ENCODE results near the gene GPX6.
"Not testable (repeated sequence)": the region's sequence is repeated elsewhere in the genome, so short reads cannot be mapped to it uniquely, and the experiment has no call there.

GPX6 gene

DNA sequence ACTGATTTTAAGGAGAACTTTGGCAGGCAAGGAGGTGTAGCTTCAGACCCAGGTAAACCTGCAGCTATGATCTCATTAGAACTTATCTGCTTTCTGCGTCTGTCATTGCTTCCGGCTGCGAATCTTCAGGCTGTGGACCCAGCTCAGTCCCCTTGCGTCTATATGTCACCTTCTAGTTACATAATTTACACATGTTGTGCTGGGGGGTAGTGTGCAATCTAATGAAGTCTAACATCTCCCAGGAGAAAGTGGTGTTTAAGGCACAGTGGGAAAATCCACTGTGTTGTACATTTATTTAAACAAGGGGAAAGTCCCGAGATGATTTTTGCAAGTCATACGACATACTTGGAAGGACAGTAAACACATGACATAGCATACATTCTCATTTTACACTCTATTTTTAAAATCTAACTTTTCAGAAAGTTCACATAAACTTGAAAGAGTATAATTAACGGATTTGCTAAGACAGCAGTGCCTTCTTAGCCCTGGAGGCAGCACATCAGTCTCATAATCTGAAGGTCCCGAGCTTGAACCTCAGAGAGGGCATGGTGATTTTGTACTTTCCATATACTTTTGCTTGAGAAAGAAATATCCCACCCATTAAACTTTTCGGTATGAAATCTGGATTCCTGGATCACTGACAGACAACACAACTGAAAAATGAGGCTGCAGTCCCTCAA, 35.2 kb downstream of the GPX6 start:
- no peak overlapping the region for H3K9ac ChIP-seq (ENCODE audit: low read length in 2 of 2)
- H3K27ac ChIP-seq (ENCODE audit: low read length), result no peak overlapping the region
- H3K4me1 ChIP-seq (ENCODE audit: control insufficient read depth, insufficient read depth, low read length), result no peaks in the 10 kb centered on the region
- no peak overlapping the region for H3K4me3 ChIP-seq (ENCODE audit: low read length in 2 of 2)
- H3K27me3 ChIP-seq (ENCODE audit: control insufficient read depth in 1 of 2, insufficient read depth in 2 of 2, low read length in 2 of 2), result peaks cover 7 to 12% of the 10 kb centered on the region in 2 donors
- no peaks in the 10 kb centered on the region for H3K36me3 ChIP-seq (ENCODE audit: control insufficient read depth in 2 of 2, insufficient read depth in 2 of 2, low read length in 2 of 2)
- H3K9me3 ChIP-seq (ENCODE audit: control insufficient read depth in 2 of 2, low read length in 2 of 2), result no peaks in the 10 kb centered on the region

DNA sequence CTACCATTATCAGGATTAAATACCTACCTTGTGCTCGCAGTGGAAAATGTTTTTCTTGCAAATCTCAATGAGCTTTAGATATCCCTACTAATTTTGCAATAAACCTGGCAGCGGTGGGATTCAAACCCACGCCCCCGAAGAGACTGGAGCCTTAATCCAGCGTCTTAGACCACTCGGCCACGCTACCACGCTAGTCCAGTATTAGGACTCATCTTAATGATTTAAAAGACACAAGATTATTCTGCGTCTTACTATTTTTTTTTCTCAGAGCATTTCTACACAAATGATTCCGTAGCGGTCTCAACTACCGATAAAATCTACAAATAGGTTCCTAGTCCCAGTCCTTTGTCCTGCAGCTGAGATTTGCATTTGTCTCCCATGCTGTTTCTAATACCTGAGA, 37.1 kb downstream of the GPX6 start:
- Histone ChIP-seq H3K36me3 (ENCODE audit: control insufficient read depth in 2 of 2, insufficient read depth in 2 of 2, low read length in 2 of 2) (no peaks in the 10 kb centered on the region), H3K27me3 (ENCODE audit: control insufficient read depth in 1 of 2, insufficient read depth in 2 of 2, low read length in 2 of 2) (peaks cover 7 to 9% of the 10 kb centered on the region in 2 donors), H3K9me3 (ENCODE audit: control insufficient read depth in 2 of 2, low read length in 2 of 2) (no peaks in the 10 kb centered on the region), H3K4me1 (ENCODE audit: control insufficient read depth, insufficient read depth, low read length) (no peaks in the 10 kb centered on the region), H3K27ac (ENCODE audit: low read length) (no peak overlapping the region), H3K4me3 (ENCODE audit: low read length in 2 of 2) (no peak overlapping the region), H3K9ac (ENCODE audit: low read length in 2 of 2) (no peak overlapping the region)

DNA sequence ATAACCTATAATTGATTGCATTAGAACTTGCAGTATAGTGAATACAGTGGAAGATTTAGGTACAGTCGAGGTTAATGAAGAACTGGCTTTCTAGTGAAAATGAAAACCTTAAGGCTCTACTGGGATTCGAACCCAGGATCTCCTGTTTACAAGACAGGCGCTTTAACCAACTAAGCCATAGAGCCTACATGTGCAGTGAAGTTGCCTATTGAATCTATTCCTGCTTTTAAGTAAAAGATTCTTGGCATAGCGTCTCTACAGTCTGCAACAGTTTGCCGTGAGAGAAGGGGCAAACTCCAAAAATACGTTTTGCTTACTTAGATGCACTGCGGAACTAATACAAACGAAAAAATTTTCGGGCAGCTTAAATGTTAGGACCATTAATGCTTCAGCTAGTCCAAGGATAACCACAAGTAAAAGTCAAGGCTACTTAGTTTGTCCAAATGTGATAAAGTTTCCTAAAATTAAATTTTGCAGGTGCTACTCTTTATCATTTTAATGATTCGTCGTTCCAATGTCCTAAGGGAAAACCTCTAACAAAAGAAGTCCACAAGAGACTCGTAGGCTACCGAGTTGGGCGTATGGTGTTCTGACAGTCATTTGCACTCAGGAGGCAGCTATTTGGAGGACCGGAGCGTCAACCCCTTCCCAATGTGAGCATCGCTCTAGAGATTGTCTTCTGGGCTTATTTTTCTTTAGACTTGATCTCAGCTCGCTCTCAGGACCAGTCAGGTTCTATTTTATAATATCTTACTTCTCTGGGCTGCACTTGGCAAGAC, 41.0 kb downstream of the GPX6 start:
- H3K4me3 ChIP-seq (ENCODE audit: low read length in 2 of 2), result no peak overlapping the region
- no peak overlapping the region for H3K9ac ChIP-seq (ENCODE audit: low read length in 2 of 2)
- no peaks in the 10 kb centered on the region for H3K36me3 ChIP-seq (ENCODE audit: control insufficient read depth in 2 of 2, insufficient read depth in 2 of 2, low read length in 2 of 2)
- H3K27me3 ChIP-seq (ENCODE audit: control insufficient read depth in 1 of 2, insufficient read depth in 2 of 2, low read length in 2 of 2), result peaks cover 7 to 9% of the 10 kb centered on the region in 2 donors
- H3K9me3 ChIP-seq (ENCODE audit: control insufficient read depth in 2 of 2, low read length in 2 of 2), result no peaks in the 10 kb centered on the region
- no peaks in the 10 kb centered on the region for H3K4me1 ChIP-seq (ENCODE audit: control insufficient read depth, insufficient read depth, low read length)
- H3K27ac ChIP-seq (ENCODE audit: low read length), result no peak overlapping the region

- not testable (repeated sequence) for H3K27ac ChIP-seq (ENCODE audit: low read length); H3K27me3 ChIP-seq (ENCODE audit: control insufficient read depth in 1 of 2, insufficient read depth in 2 of 2, low read length in 2 of 2); H3K9me3 ChIP-seq (ENCODE audit: control insufficient read depth in 2 of 2, low read length in 2 of 2); H3K9ac ChIP-seq (ENCODE audit: low read length in 2 of 2); H3K4me3 ChIP-seq (ENCODE audit: low read length in 2 of 2); H3K36me3 ChIP-seq (ENCODE audit: control insufficient read depth in 2 of 2, insufficient read depth in 2 of 2, low read length in 2 of 2); H3K4me1 ChIP-seq (ENCODE audit: control insufficient read depth, insufficient read depth, low read length)
Measured at GRCh38 chr6:28469153-28469745, 46.3 kb downstream of the GPX6 start.

GRCh38 chr6:28468056-28468455, 47.5 kb downstream of the GPX6 start:
- Histone ChIP-seq H3K4me1 (ENCODE audit: control insufficient read depth, insufficient read depth, low read length) (no peaks in the 10 kb centered on the region), H3K36me3 (ENCODE audit: control insufficient read depth in 2 of 2, insufficient read depth in 2 of 2, low read length in 2 of 2) (no peaks in the 10 kb centered on the region), H3K9ac (ENCODE audit: low read length in 2 of 2) (no peak overlapping the region), H3K4me3 (ENCODE audit: low read length in 2 of 2) (no peak overlapping the region), H3K27me3 (ENCODE audit: control insufficient read depth in 1 of 2, insufficient read depth in 2 of 2, low read length in 2 of 2) (no peaks in the 10 kb centered on the region), H3K27ac (ENCODE audit: low read length) (no peak overlapping the region), H3K9me3 (ENCODE audit: control insufficient read depth in 2 of 2, low read length in 2 of 2) (peaks cover 3 to 4% of the 10 kb centered on the region in 2 donors)

DNA sequence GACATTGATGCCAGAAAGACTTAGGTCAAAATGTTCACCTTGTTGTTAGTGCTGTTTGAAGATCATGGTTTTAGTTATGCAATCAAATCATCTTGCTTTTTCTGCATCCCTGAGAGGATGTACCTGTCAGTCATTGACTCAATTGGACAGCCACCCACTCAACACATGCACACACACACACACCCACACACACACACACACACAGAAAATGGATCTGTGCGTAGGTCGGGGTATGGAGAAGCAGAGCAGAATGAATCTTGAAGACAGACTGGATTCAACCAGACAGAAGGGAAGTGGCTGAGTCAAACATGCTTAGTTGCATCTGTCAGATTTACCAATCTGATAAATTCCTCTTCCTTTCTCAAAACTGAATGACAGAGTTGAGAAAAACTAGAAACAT, 53.2 kb downstream of the GPX6 start:
- Histone ChIP-seq H3K9ac (ENCODE audit: low read length in 2 of 2) (no peak overlapping the region), H3K36me3 (ENCODE audit: control insufficient read depth in 2 of 2, insufficient read depth in 2 of 2, low read length in 2 of 2) (no peaks in the 10 kb centered on the region), H3K27ac (ENCODE audit: low read length) (no peak overlapping the region), H3K4me3 (ENCODE audit: low read length in 2 of 2) (no peak overlapping the region), H3K4me1 (ENCODE audit: control insufficient read depth, insufficient read depth, low read length) (no peaks in the 10 kb centered on the region), H3K27me3 (ENCODE audit: control insufficient read depth in 1 of 2, insufficient read depth in 2 of 2, low read length in 2 of 2) (peaks cover 2 to 8% of the 10 kb centered on the region in 2 donors), H3K9me3 (ENCODE audit: control insufficient read depth in 2 of 2, low read length in 2 of 2) (no peaks in the 10 kb centered on the region)

DNA sequence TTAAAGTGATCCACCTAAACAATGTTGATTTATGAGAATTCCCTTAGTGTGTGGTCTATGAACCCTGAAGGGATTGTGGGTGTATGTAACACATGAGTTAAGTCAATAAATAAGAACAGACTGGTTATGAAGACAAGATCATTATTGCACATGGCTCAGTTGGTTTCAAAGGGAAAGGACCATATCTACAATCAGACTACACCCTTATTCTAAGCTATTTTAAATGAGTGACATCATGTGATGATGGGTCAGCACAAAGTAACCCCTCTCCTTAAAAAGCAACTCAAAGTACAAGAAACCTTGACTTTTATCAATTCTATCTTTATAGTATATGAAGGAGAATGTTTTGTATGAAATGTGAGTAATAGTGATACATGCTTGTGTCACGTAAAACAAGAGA, 57.0 kb downstream of the GPX6 start:
- Histone ChIP-seq H3K27me3 (ENCODE audit: control insufficient read depth in 1 of 2, insufficient read depth in 2 of 2, low read length in 2 of 2) (peaks cover 11 to 19% of the 10 kb centered on the region in 2 donors), H3K36me3 (ENCODE audit: control insufficient read depth in 2 of 2, insufficient read depth in 2 of 2, low read length in 2 of 2) (no peaks in the 10 kb centered on the region), H3K9ac (ENCODE audit: low read length in 2 of 2) (no peak overlapping the region), H3K27ac (ENCODE audit: low read length) (no peak overlapping the region), H3K4me3 (ENCODE audit: low read length in 2 of 2) (no peak overlapping the region), H3K9me3 (ENCODE audit: control insufficient read depth in 2 of 2, low read length in 2 of 2) (no peaks in the 10 kb centered on the region), H3K4me1 (ENCODE audit: control insufficient read depth, insufficient read depth, low read length) (no peaks in the 10 kb centered on the region)

All from stomach smooth muscle (tissue), 2 donors.